ENCODE results near the gene TST. TPM values are rescaled to one million over a fixed set of nuclear protein-coding genes. Genes with fewer than 3 reads are reported as not detected.

The TST gene
- total RNA-seq, 4 donors from 2014 or later, result 44.1 to 76.4 (median 66.7) TPM

- Histone ChIP-seq H3K36me3 (peaks cover 0 to 32% (median 0%) of the 10 kb centered on the region in 3 donors), H3K4me3 (no peak overlapping the region), H3K9me3 (no peaks in the 10 kb centered on the region), H3K27me3 (peaks cover 0 to 16% of the 10 kb centered on the region in 2 donors), H3K4me1 (no peaks in the 10 kb centered on the region), H3K27ac (no peak overlapping the region)
- TF ChIP-seq CTCF (IDR thresholded peaks at IDR 0.05) (no peak), POLR2A (IDR thresholded peaks at IDR 0.05) (no peak), EP300 (IDR thresholded peaks at IDR 0.05) (no peak)
- 88 to 92% methylated on average over 11 of the region's 11 CpGs for WGBS, 2 donors
- DNase-seq (ENCODE audit: low spot score in 2 of 2), result no peak
These were observed 45.3 kb upstream of the TST start for GRCh38 chr22:37064553-37064952.

- 85 to 87% methylated on average over 26 to 28 of the region's 28 CpGs for WGBS, 2 donors
These were observed 44.5 kb upstream of the TST start for GRCh38 chr22:37063431-37064420.

GRCh38 chr22:37062702-37063381 lies 43.6 kb upstream of the TST start:
- WGBS, 2 donors, result 76 to 79% methylated on average over 13 of the region's 15 CpGs
- Histone ChIP-seq H3K36me3 (peaks cover 0 to 49% (median 0%) of the 10 kb centered on the region in 3 donors), H3K9me3 (no peaks in the 10 kb centered on the region), H3K27ac (no peak overlapping the region), H3K4me1 (no peaks in the 10 kb centered on the region), H3K4me3 (no peak overlapping the region), H3K27me3 (no peaks in the 10 kb centered on the region)
- DNase-seq (ENCODE audit: low spot score in 2 of 2), result no peak
- TF ChIP-seq EP300 (IDR thresholded peaks at IDR 0.05), result no peak
- no peak for TF ChIP-seq POLR2A (IDR thresholded peaks at IDR 0.05)
- no peak for TF ChIP-seq CTCF (IDR thresholded peaks at IDR 0.05)

More at GRCh38 chr22:37063431-37064420, 44.5 kb upstream of the TST start:
- Histone ChIP-seq H3K4me1 (no peaks in the 10 kb centered on the region), H3K27me3 (peaks cover 0 to 7% of the 10 kb centered on the region in 2 donors), H3K4me3 (no peak overlapping the region), H3K27ac (no peak overlapping the region), H3K36me3 (peaks cover 0 to 40% (median 0%) of the 10 kb centered on the region in 3 donors), H3K9me3 (no peaks in the 10 kb centered on the region)
- DNase-seq (ENCODE audit: low spot score in 2 of 2), result no peak
- TF ChIP-seq EP300 (IDR thresholded peaks at IDR 0.05), result no peak
- TF ChIP-seq CTCF (IDR thresholded peaks at IDR 0.05), result no peak
- no peak for TF ChIP-seq POLR2A (IDR thresholded peaks at IDR 0.05)

- no peak overlapping the region for H3K27ac ChIP-seq
- no peaks in the 10 kb centered on the region for H3K27me3 ChIP-seq
- WGBS, 2 donors, result 51 to 59% methylated on average over 7 of the region's 7 CpGs
- no peaks in the 10 kb centered on the region for H3K4me1 ChIP-seq
- peaks cover 0 to 54% (median 0%) of the 10 kb centered on the region in 3 donors for H3K36me3 ChIP-seq
- no peak overlapping the region for H3K4me3 ChIP-seq
- H3K9me3 ChIP-seq, result no peaks in the 10 kb centered on the region
- TF ChIP-seq POLR2A (IDR thresholded peaks at IDR 0.05) (no peak), CTCF (IDR thresholded peaks at IDR 0.05) (no peak), EP300 (IDR thresholded peaks at IDR 0.05) (no peak)
- DNase-seq (ENCODE audit: low spot score in 2 of 2), result no peak
These were observed 43.1 kb upstream of the TST start for GRCh38 chr22:37062376-37062675.

Measured in tibial nerve (tissue), 4 donors.